Trophoblast cell (in vitro differentiated cells and primary cell): ENCODE results near the gene NAP1L4.

Source experiments
- DNase-seq, 2 donors: peaks; one replicate each; pipeline ENCODE4 v3.0.0-alpha.2; 2016
- H2AFZ ChIP-seq: 2 replicates; pipeline ENCODE4 v1.6.1; 2013; ENCODE audit warnings: low read length, moderate library complexity, mild to moderate bottlenecking; ENCODE audit not compliant: insufficient read depth, poor library complexity
- H2AK5ac ChIP-seq: 2 replicates; pipeline ENCODE4 v1.6.1; 2013; ENCODE audit warnings: mild to moderate bottlenecking, low read length
- H2BK120ac ChIP-seq: 2 replicates; pipeline ENCODE4 v1.6.1; 2013; ENCODE audit warnings: low read length, mild to moderate bottlenecking, moderate library complexity; ENCODE audit not compliant: insufficient read depth, poor library complexity
- H2BK12ac ChIP-seq: 2 replicates; pipeline ENCODE4 v1.6.1; 2013; ENCODE audit warnings: mild to moderate bottlenecking, low read length, moderate library complexity
- H2BK5ac ChIP-seq: 2 replicates; pipeline ENCODE4 v1.6.1; 2013; ENCODE audit warnings: low read length, low read depth, moderate library complexity, mild to moderate bottlenecking; ENCODE audit not compliant: poor library complexity
- H3K14ac ChIP-seq: 2 replicates; pipeline ENCODE4 v1.6.1; 2013; ENCODE audit warnings: mild to moderate bottlenecking, low read length
- H3K18ac ChIP-seq: 2 replicates; pipeline ENCODE4 v1.6.1; 2013; ENCODE audit warnings: mild to moderate bottlenecking, low read length
- H3K23ac ChIP-seq: 2 replicates; pipeline ENCODE4 v1.6.1; 2013; ENCODE audit warnings: low read length
- H3K27ac ChIP-seq: 2 replicates; pipeline ENCODE4 v1.5.1; 2013; ENCODE audit warnings: low read depth, mild to moderate bottlenecking, inconsistent platforms, low read length, moderate library complexity
- H3K27me3 ChIP-seq: 2 replicates; pipeline ENCODE4 v1.6.1; 2013; ENCODE audit warnings: inconsistent platforms, mild to moderate bottlenecking, low read length, moderate library complexity; ENCODE audit not compliant: insufficient read depth
- H3K36me3 ChIP-seq, 2 experiments: 1 replicate in 1 of 2; 2 replicates in 1 of 2; pipeline ENCODE4 v1.6.1; 2013; ENCODE audit warnings: low read length in 2 of 2, mild to moderate bottlenecking in 2 of 2, moderate library complexity in 1 of 2; ENCODE audit not compliant: insufficient read depth in 2 of 2, control insufficient read depth in 1 of 2
- H3K4ac ChIP-seq: 2 replicates; pipeline ENCODE4 v1.6.1; 2013; ENCODE audit warnings: low read depth, mild to moderate bottlenecking, low read length, moderate library complexity
- H3K4me1 ChIP-seq, 2 experiments: 1 replicate in 1 of 2; 2 replicates in 1 of 2; pipeline ENCODE4 v1.6.1; 2013; ENCODE audit warnings: low read length in 2 of 2, mild to moderate bottlenecking in 2 of 2, moderate library complexity in 1 of 2; ENCODE audit not compliant: insufficient read depth in 2 of 2, control insufficient read depth in 1 of 2
- H3K4me2 ChIP-seq: 2 replicates; pipeline ENCODE4 v1.6.1; 2013; ENCODE audit warnings: inconsistent platforms, mild to moderate bottlenecking, low read length, moderate library complexity
- H3K4me3 ChIP-seq: 2 replicates; pipeline ENCODE4 v1.5.1; 2013; ENCODE audit warnings: mild to moderate bottlenecking, low read depth, low read length, inconsistent platforms
- H3K79me1 ChIP-seq: one replicate; pipeline ENCODE4 v1.6.1; 2013; ENCODE audit warnings: low read length
- H3K79me2 ChIP-seq: 2 replicates; pipeline ENCODE4 v1.6.1; 2013; ENCODE audit warnings: low read length, mild to moderate bottlenecking; ENCODE audit not compliant: control insufficient read depth, insufficient read depth, poor library complexity
- H3K9ac ChIP-seq: 2 replicates; pipeline ENCODE4 v1.6.1; 2013; ENCODE audit warnings: mild to moderate bottlenecking, low read length
- H3K9me3 ChIP-seq: 2 replicates; pipeline ENCODE4 v1.6.1; 2013; ENCODE audit warnings: low read depth, mild to moderate bottlenecking, control low read depth, inconsistent platforms, low read length; ENCODE audit not compliant: insufficient read depth
- H4K12ac ChIP-seq: 2 replicates; pipeline ENCODE4 v1.6.1; 2013; ENCODE audit warnings: low read depth, mild to moderate bottlenecking, low read length, moderate library complexity
- H4K8ac ChIP-seq: 2 replicates; pipeline ENCODE4 v1.6.1; 2013; ENCODE audit warnings: low read depth, mild to moderate bottlenecking, low read length, moderate library complexity
- H4K91ac ChIP-seq: one replicate; pipeline ENCODE4 v1.6.1; 2013; ENCODE audit warnings: low read depth, mild to moderate bottlenecking, low read length, moderate library complexity
- WGBS: extraction: QIAGEN DNeasy Blood & Tissue Kit; methylation state at CpG from one replicate; pipeline ENCODE4 v1.1.7; 2013; ENCODE audit warnings: missing lambda C conversion rate; ENCODE audit not compliant: insufficient read length, insufficient coverage; ENCODE audit errors: extremely low coverage; 5-methylcytosine and 5-hydroxymethylcytosine counted together

NAP1L4 gene

GRCh38 chr11:2954263-2954662, 37.9 kb downstream of the NAP1L4 start:
- H3K79me1 ChIP-seq: no peaks in the 10 kb centered on the region
- peaks cover 45 to 69% of the 10 kb centered on the region in 2 experiments for H3K36me3 ChIP-seq
- H2BK12ac ChIP-seq: no peak overlapping the region
- no peak overlapping the region for H4K91ac ChIP-seq
- H3K23ac ChIP-seq: no peak overlapping the region
- no peak overlapping the region for H3K9ac ChIP-seq
- no peak overlapping the region for H3K4me2 ChIP-seq
- H4K8ac ChIP-seq: no peak overlapping the region
- H3K18ac ChIP-seq: no peak overlapping the region
- H2BK5ac ChIP-seq: no peak overlapping the region
- H3K14ac ChIP-seq: no peak overlapping the region
- no peaks in the 10 kb centered on the region for H3K79me2 ChIP-seq
- peaks cover 4 to 7% of the 10 kb centered on the region in 2 experiments for H3K4me1 ChIP-seq
- no peak overlapping the region for H3K4me3 ChIP-seq
- no peaks in the 10 kb centered on the region for H3K9me3 ChIP-seq
- no peak overlapping the region for H4K12ac ChIP-seq
- H3K27me3 ChIP-seq: no peaks in the 10 kb centered on the region
- no peak overlapping the region for H2BK120ac ChIP-seq
- no peak for DNase-seq
- no peak overlapping the region for H2AK5ac ChIP-seq
- H3K27ac ChIP-seq: no peak overlapping the region
- H2AFZ ChIP-seq: no peak overlapping the region
- no peak overlapping the region for H3K4ac ChIP-seq
- no CpG with 5 or more reads among the region's 6 CpGs for WGBS

- H4K91ac ChIP-seq: no peak overlapping the region
- H3K4me3 ChIP-seq: no peak overlapping the region
- WGBS: no CpG with 5 or more reads among the region's 6 CpGs
These were observed 39.8 kb downstream of the NAP1L4 start for GRCh38 chr11:2952290-2952689.

GRCh38 chr11:2951231-2952110, 40.7 kb downstream of the NAP1L4 start:
- DNase-seq: no peak
- H3K4ac ChIP-seq: no peak overlapping the region
- no peaks in the 10 kb centered on the region for H3K79me2 ChIP-seq
- no peak overlapping the region for H4K12ac ChIP-seq
- H3K4me1 ChIP-seq: peaks cover 4 to 7% of the 10 kb centered on the region in 2 experiments
- WGBS: no CpG with 5 or more reads among the region's 9 CpGs
- no peaks in the 10 kb centered on the region for H3K27me3 ChIP-seq
- no peak overlapping the region for H4K8ac ChIP-seq
- peaks cover 52 to 72% of the 10 kb centered on the region in 2 experiments for H3K36me3 ChIP-seq
- H3K4me2 ChIP-seq: no peak overlapping the region
- H3K79me1 ChIP-seq: no peaks in the 10 kb centered on the region
- no peak overlapping the region for H2AFZ ChIP-seq
- no peaks in the 10 kb centered on the region for H3K9me3 ChIP-seq
- H3K9ac ChIP-seq: no peak overlapping the region
- H3K4me3 ChIP-seq: no peak overlapping the region
- no peak overlapping the region for H4K91ac ChIP-seq
- no peak overlapping the region for H2BK12ac ChIP-seq
- H3K18ac ChIP-seq: peak overlapping the region; percentile 29
- no peak overlapping the region for H2BK120ac ChIP-seq
- H3K23ac ChIP-seq: no peak overlapping the region
- H3K14ac ChIP-seq: peak overlapping the region; percentile 17
- H2BK5ac ChIP-seq: peak overlapping the region; percentile 26
- peak overlapping the region; percentile 24 for H3K27ac ChIP-seq
- H2AK5ac ChIP-seq: no peak overlapping the region

More at GRCh38 chr11:2952290-2952689, 39.8 kb downstream of the NAP1L4 start:
- H3K27ac ChIP-seq: no peak overlapping the region
- H2BK5ac ChIP-seq: no peak overlapping the region
- no peak overlapping the region for H3K4ac ChIP-seq
- peaks cover 48 to 71% of the 10 kb centered on the region in 2 experiments for H3K36me3 ChIP-seq
- no peaks in the 10 kb centered on the region for H3K27me3 ChIP-seq
- no peak overlapping the region for H2AK5ac ChIP-seq
- no peak overlapping the region for H4K8ac ChIP-seq
- H3K9ac ChIP-seq: peak overlapping the region; percentile 18
- H3K4me2 ChIP-seq: no peak overlapping the region
- H3K14ac ChIP-seq: no peak overlapping the region
- H3K18ac ChIP-seq: no peak overlapping the region
- H3K23ac ChIP-seq: peak overlapping the region; percentile 47
- H3K4me1 ChIP-seq: peaks cover 4 to 7% of the 10 kb centered on the region in 2 experiments
- H3K9me3 ChIP-seq: no peaks in the 10 kb centered on the region
- H3K79me2 ChIP-seq: no peaks in the 10 kb centered on the region
- H3K79me1 ChIP-seq: no peaks in the 10 kb centered on the region
- no peak overlapping the region for H2AFZ ChIP-seq
- no peak overlapping the region for H4K12ac ChIP-seq
- DNase-seq: no peak
- H2BK120ac ChIP-seq: no peak overlapping the region
- H2BK12ac ChIP-seq: no peak overlapping the region

GRCh38 chr11:2950825-2951224, 41.3 kb downstream of the NAP1L4 start:
- H3K4ac ChIP-seq: no peak overlapping the region

More at GRCh38 chr11:2950825-2951224, 41.3 kb downstream of the NAP1L4 start:
- H2BK120ac ChIP-seq: no peak overlapping the region
- no peak overlapping the region for H4K12ac ChIP-seq
- H3K9ac ChIP-seq: no peak overlapping the region
- no peak overlapping the region for H3K4me3 ChIP-seq
- H3K36me3 ChIP-seq: peaks cover 49 to 69% of the 10 kb centered on the region in 2 experiments
- WGBS: no CpG with 5 or more reads among the region's 1 CpG
- H3K27me3 ChIP-seq: no peaks in the 10 kb centered on the region
- H3K9me3 ChIP-seq: no peaks in the 10 kb centered on the region
- H3K4me1 ChIP-seq: peaks cover 6 to 10% of the 10 kb centered on the region in 2 experiments
- no peak overlapping the region for H3K14ac ChIP-seq
- H2BK5ac ChIP-seq: no peak overlapping the region
- no peak overlapping the region for H4K91ac ChIP-seq
- no peaks in the 10 kb centered on the region for H3K79me1 ChIP-seq
- H2AK5ac ChIP-seq: no peak overlapping the region
- no peak overlapping the region for H3K18ac ChIP-seq
- H3K23ac ChIP-seq: no peak overlapping the region
- H3K79me2 ChIP-seq: no peaks in the 10 kb centered on the region
- no peak overlapping the region for H3K4me2 ChIP-seq
- no peak overlapping the region for H2BK12ac ChIP-seq
- no peak overlapping the region for H4K8ac ChIP-seq
- H2AFZ ChIP-seq: no peak overlapping the region
- DNase-seq: no peak
- H3K27ac ChIP-seq: no peak overlapping the region
